Uterus (tissue), 4 donors: Measurements from ENCODE around the gene PRKRA. TPM values are rescaled to one million over a fixed set of nuclear protein-coding genes. Genes with fewer than 3 reads are reported as not detected.

Experiments used
- DNase-seq, 2 donors: peaks; one replicate each; pipeline ENCODE4 v3.0.0-alpha.2; 2019 to 2020
- H3K27ac ChIP-seq, 2 donors: fragments of 200-600 bp; sonication (generic); 1 replicate in 1 of 2; 2 replicates in 1 of 2; pipeline ENCODE4 v1.5.1; 2016 to 2018
- H3K27me3 ChIP-seq, 2 donors: fragments of 200-600 bp; sonication (generic); one replicate each; pipeline ENCODE4 v1.5.1; 2018 to 2019; ENCODE audit warnings: control low read depth in 1 of 2
- H3K36me3 ChIP-seq, 2 donors: fragments of 200-600 bp; sonication (generic); one replicate each; pipeline ENCODE4 v1.5.1; 2019; ENCODE audit warnings: control low read depth in 1 of 2
- H3K4me1 ChIP-seq, 2 donors: fragments of 200-600 bp; sonication (generic); one replicate each; pipeline ENCODE4 v1.5.1; 2018 to 2019; ENCODE audit warnings: control low read depth in 1 of 2
- H3K4me3 ChIP-seq, 2 donors: fragments of 200-600 bp; sonication (generic); 1 replicate in 1 of 2; 2 replicates in 1 of 2; pipeline ENCODE4 v1.5.1; 2018 to 2019; ENCODE audit warnings: mild to moderate bottlenecking in 1 of 2
- H3K9me3 ChIP-seq, 2 donors: fragments of 200-600 bp; sonication (generic); one replicate each; pipeline ENCODE4 v1.5.1; 2019; ENCODE audit warnings: control low read depth in 1 of 2
- POLR2A ChIP-seq, 2 donors: fragments of 450-650 bp; IDR thresholded peaks; one replicate each; pipeline ENCODE4 v1.6.1; 2016; ENCODE audit warnings: antibody characterized with exemption in 2 of 2, mild to moderate bottlenecking in 1 of 2, moderate library complexity in 1 of 2
- intact Hi-C: fragments of 100-400 bp; cut with DNase I; formaldehyde crosslinking; loops from one replicate; pipeline ENCODE4 v1.15.1; 2023; ENCODE audit warnings: low total_unique reads
- total RNA-seq, 4 donors: library from RNA; depleted of rRNA in 3 of 4; stranded (reverse); fragments of >200 nt in 3 of 4; gene quantifications; one replicate each; pipeline versions ENCODE4 v1.1.0 to v1.2.4, GENCODE V29; 2014 to 2023
- TF ChIP-seq, protein P1 (sequence below), 4 experiments: fragments of 200-600 bp in 2 of 4; fragments of 450-650 bp in 2 of 4; sonication (generic) in 2 of 4; IDR thresholded peaks; one replicate each; pipeline ENCODE4 v1.5.1; 2016 to 2019; ENCODE audit warnings: antibody characterized with exemption in 4 of 4, mild to moderate bottlenecking in 2 of 4, moderate library complexity in 1 of 4
- donor health status: DM: yes; HTN: yes; CAD: no.

The PRKRA gene
- 100 to 1,000 TPM in 1 of 4 donors, 10 to 100 TPM in 3; 42.1 to 132 (median 68.8) TPM for total RNA-seq

- peak; percentile 98 to 99 for DNase-seq
- Histone ChIP-seq H3K36me3 (no peaks in the 10 kb centered on the region), H3K4me3 (peak within 1 kb of the TSS; percentile 66 to 85), H3K27me3 (no peaks in the 10 kb centered on the region), H3K4me1 (no peaks in the 10 kb centered on the region), H3K27ac (peak within 1 kb of the TSS; percentile 97 to 98), H3K9me3 (no peaks in the 10 kb centered on the region)
- intact Hi-C loops, result loop anchor here (2.0 kb wide), 1 partner anchor 30 kb away; the partner anchor contains the start of gene PLEKHA3
- TF ChIP-seq POLR2A (IDR thresholded peaks at IDR 0.05), result peak; percentile 91 to 98
- TF ChIP-seq, protein P1, sequence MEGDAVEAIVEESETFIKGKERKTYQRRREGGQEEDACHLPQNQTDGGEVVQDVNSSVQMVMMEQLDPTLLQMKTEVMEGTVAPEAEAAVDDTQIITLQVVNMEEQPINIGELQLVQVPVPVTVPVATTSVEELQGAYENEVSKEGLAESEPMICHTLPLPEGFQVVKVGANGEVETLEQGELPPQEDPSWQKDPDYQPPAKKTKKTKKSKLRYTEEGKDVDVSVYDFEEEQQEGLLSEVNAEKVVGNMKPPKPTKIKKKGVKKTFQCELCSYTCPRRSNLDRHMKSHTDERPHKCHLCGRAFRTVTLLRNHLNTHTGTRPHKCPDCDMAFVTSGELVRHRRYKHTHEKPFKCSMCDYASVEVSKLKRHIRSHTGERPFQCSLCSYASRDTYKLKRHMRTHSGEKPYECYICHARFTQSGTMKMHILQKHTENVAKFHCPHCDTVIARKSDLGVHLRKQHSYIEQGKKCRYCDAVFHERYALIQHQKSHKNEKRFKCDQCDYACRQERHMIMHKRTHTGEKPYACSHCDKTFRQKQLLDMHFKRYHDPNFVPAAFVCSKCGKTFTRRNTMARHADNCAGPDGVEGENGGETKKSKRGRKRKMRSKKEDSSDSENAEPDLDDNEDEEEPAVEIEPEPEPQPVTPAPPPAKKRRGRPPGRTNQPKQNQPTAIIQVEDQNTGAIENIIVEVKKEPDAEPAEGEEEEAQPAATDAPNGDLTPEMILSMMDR (IDR thresholded peaks at IDR 0.05), result peak; percentile 5 to 27 (median 24)
Observed at GRCh38 chr2:178450774-178451525, at the start of gene PRKRA, which contains the start of gene PJVK. TSS of gene PRKRA (minus strand) at chr2:178451175. CDS start at chr2:178451030, 145 bp downstream. TSS of gene PJVK (plus strand) at chr2:178451378. CDS start at chr2:178453410, 2,032 bp downstream.

GRCh38 chr2:178499640-178500039, 48.7 kb upstream of the PRKRA start:
- no peak overlapping the region for H3K4me3 ChIP-seq
- no peaks in the 10 kb centered on the region for H3K27me3 ChIP-seq
- TF ChIP-seq, protein P1 (IDR thresholded peaks at IDR 0.05), result no peak
- TF ChIP-seq POLR2A (IDR thresholded peaks at IDR 0.05), result no peak
- H3K27ac ChIP-seq, result no peak overlapping the region
- no peaks in the 10 kb centered on the region for H3K9me3 ChIP-seq
- intact Hi-C loops, result no loop called here
- no peaks in the 10 kb centered on the region for H3K4me1 ChIP-seq
- H3K36me3 ChIP-seq, result no peaks in the 10 kb centered on the region
- no peak for DNase-seq

DNA sequence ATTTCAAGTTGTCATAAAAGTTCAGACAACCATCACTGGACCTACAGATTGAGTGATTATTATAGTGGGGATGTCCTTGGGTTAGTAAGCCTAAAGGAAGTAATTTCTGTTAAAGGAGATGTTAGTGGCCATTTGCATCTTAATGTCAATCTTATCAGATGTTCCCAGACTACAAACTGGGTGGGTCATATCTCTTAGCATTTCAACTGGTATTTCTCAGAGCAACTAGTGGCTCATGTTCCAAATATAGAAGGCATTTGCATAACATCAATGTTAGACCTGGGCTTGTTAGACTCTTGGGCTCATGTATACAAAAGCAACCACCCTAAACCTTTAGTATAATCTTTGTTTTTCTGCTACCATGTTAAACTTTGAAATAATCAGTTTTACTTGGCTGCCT, 47.2 kb upstream of the PRKRA start:
- no peak for DNase-seq
- Histone ChIP-seq H3K4me3 (no peak overlapping the region), H3K27ac (no peak overlapping the region), H3K36me3 (no peaks in the 10 kb centered on the region), H3K4me1 (no peaks in the 10 kb centered on the region), H3K9me3 (no peaks in the 10 kb centered on the region), H3K27me3 (no peaks in the 10 kb centered on the region)
- TF ChIP-seq POLR2A (IDR thresholded peaks at IDR 0.05), result no peak
- TF ChIP-seq, protein P1 (IDR thresholded peaks at IDR 0.05), result no peak
- intact Hi-C loops, result no loop called here

GRCh38 chr2:178496049-178496448, 45.1 kb upstream of the PRKRA start:
- no peak for DNase-seq
- no peak overlapping the region for H3K27ac ChIP-seq
- no peaks in the 10 kb centered on the region for H3K36me3 ChIP-seq
- TF ChIP-seq, protein P1 (IDR thresholded peaks at IDR 0.05), result no peak
- no peak for TF ChIP-seq POLR2A (IDR thresholded peaks at IDR 0.05)
- no peaks in the 10 kb centered on the region for H3K27me3 ChIP-seq
- no peaks in the 10 kb centered on the region for H3K4me1 ChIP-seq
- H3K9me3 ChIP-seq, result no peaks in the 10 kb centered on the region
- intact Hi-C loops, result no loop called here
- H3K4me3 ChIP-seq, result no peak overlapping the region

GRCh38 chr2:178491612-178492011, 40.6 kb upstream of the PRKRA start:
- no peak for DNase-seq
- Histone ChIP-seq H3K9me3 (no peaks in the 10 kb centered on the region), H3K27me3 (no peaks in the 10 kb centered on the region), H3K4me1 (no peaks in the 10 kb centered on the region), H3K36me3 (no peaks in the 10 kb centered on the region), H3K4me3 (no peak overlapping the region), H3K27ac (no peak overlapping the region)
- TF ChIP-seq, protein P1 (IDR thresholded peaks at IDR 0.05), result no peak
- TF ChIP-seq POLR2A (IDR thresholded peaks at IDR 0.05), result no peak
- intact Hi-C loops, result no loop called here
